Measurements from ENCODE around the gene PTPRK.

GRCh38 chr6:128199461-128199860 lies 320.9 kb downstream of the PTPRK start:
- TF ChIP-seq CTCF (IDR thresholded peaks at IDR 0.05; ENCODE audit: control extremely low read depth in 1 of 3, insufficient read depth in 1 of 3, low read depth in 1 of 3, low read length in 3 of 3) (no peak), SRF (IDR thresholded peaks at IDR 0.05; ENCODE audit: low read depth, low read length) (no peak), POLR2A (IDR thresholded peaks at IDR 0.05; ENCODE audit: control extremely low read depth in 1 of 2, low read depth in 2 of 2, low read length in 2 of 2) (no peak), EP300 (IDR thresholded peaks at IDR 0.05; ENCODE audit: borderline replicate concordance in 1 of 2, low read depth in 2 of 2, low read length in 2 of 2) (no peak), TEAD4 (IDR thresholded peaks at IDR 0.05; ENCODE audit: low read depth, low read length) (no peak)
